GM19397 (cell line): ENCODE results near the gene POLE2.
"Not testable (repeated sequence)": the region's sequence is repeated elsewhere in the genome, so short reads cannot be mapped to it uniquely, and the experiment has no call there.

Source experiments
- ATAC-seq: cut with Tn5 transposase; IDR thresholded peaks from one replicate; pipeline ENCODE4 v1.9.1; 2021; ENCODE audit warnings: mild to moderate bottlenecking, moderate library complexity; ENCODE audit not compliant: unreplicated experiment

POLE2 gene

DNA sequence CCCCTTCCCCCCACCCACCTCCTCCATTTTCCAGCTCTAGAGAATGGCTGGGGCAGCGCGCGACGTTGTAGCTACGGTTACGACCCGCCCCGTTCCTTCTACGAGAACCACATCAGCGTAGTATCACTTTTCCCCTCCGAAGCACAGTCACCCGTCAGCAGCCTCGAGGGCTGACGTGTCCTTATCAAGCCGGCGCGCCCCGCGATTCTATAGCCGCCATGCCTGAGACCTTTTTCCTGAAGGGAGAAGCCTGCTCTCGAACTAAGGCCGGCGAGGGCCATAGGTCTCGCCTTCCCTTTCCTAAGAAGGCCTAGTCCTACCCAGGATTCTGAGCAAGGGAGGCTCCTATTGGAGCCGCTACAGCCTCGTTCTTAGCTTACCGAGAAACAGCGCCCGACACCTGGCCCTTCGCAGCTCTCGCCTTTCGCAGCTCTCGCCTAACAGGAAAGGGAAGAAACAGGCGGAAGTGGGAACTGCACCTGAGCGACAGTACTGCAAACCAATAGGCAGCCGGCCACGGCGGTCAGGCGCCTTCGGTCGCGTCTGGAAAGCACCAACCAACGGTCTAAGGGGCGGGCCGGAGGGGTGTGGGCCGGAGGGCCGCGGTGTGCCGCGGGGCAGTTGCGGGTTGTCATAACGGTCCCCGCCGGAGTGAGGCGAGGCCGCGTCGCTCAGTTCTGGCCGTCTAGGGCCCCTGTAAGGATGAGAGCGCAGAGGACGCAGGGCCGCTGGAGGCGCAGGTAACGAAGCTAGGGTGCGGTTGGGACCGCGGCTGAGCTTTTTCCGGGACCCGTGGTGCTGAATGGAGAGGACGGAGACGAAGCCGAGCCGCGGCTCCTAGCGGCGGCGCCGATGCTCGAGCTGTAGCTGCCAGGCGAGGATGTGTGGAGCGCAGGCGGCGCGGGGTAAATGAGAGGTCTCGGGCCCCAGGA, 67.6 kb downstream of the POLE2 start, which contains the start of the genes MGAT2 and RPL36AL:
MGAT2 (plus strand) TSS at position 618 of the 932 bp plus-strand sequence. CDS start 470 bp downstream, outside the sequence.
RPL36AL (minus strand) TSS at position 445 of the 932 bp plus-strand sequence. CDS start 1,522 bp downstream, outside the sequence.
- ATAC-seq: peak; percentile 97

DNA sequence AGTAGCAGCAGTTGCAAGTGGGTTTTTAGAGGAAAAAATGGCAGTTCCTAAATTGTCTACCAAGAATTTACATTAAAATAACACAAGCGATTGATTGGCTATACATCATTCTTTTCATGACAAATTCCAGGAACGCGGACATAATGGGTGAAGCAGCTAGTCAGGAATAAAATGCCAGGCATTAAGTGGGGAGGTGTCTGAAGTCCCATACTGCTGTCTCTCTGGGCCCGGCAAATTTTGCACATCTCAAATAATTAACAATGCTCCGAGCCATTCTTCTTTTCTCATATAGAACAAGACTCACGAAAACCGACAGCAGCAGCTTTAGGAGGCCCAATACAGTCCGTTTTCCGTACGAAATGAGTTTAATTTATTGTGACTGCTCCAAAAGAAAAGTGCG, 68.3 kb downstream of the POLE2 start:
- no peak for ATAC-seq

DNA sequence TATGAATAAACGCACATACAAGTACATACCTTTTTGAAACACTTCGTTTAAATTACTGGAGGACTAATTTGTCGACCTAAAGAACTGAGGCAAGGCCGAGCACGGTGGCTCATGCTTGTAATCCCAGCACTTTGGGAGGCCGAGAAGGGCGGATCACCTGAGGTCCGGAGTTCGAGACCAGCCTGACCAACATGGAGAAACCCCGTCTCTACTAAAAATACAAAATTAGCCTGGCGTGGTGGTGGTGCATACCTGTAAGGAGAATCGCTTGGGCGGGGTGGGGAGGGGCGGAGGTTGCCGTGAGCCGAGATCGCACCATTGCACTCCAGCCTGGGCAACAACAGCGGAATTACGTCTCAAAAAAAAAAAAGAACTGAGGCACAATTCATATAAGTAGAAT, 68.7 kb downstream of the POLE2 start:
- ATAC-seq: not testable (repeated sequence)

DNA sequence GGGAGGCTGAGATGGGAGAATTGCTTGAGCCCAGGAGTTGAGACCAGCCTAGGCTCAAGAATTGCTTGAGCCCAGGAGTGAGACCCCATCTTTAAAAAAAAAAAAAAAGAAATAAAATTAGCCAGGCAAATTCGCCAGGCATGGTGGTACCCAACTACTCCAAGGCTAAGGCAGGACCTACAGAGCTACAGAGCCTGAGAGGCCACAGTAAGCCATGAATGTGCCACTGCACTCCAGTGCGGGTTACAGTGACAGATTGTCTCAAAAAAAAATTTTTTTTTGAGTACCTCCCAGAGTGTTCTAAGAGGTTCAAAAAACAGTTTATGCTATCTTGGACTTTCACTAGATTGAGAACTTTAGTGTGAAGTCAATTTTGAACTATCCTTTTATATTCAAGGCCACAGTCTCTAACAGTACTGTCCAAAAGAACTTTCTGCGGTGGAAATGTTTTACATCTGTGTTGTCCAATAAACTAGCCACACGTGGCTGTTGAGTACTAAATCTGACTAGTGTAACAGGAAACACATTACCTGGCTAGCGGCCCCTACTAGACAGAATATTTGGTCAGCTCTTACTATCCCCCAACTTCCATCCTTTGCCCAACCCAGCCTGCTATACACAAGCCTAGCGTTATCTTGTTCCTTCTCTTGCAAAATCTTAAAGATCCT, 70.0 kb downstream of the POLE2 start:
- no peak for ATAC-seq

DNA sequence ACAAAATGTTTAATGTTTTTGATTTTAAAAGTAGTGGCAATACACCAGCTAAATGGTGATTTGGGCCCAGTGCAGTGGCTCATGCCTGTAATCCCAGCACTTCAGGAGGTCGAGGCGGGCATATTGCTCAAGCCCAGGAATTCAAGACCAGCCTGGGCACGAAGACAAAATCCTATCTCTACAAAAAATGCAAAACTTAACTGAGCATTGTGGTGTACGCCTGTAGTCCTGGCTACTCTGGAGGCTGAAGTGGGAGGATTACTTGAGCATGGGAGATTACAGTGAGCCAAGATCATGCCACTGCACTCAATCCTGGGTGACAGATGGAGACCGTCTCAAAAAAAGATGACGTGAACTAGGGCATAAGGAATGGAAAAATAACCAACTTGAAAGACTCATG, 72.2 kb downstream of the POLE2 start:
- ATAC-seq: no peak

DNA sequence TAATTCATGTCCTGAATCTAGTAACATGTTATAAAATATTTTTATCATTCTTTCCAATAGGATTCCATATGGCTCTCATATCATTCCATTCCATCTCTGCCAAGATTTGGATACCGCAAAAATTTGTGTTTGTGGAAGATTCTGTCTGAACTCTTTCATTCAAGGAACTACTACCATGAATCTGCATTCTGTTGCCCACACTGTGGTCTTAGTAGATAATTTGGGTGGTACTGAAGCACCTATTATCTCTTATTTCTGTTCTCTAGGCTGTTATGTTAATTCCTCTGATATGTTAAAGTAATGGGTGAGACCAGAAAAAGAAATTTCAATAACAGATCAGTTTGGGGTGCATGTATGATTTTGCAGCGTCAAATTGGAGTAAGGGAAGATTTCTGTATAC, 73.8 kb downstream of the POLE2 start:
- ATAC-seq: no peak

DNA sequence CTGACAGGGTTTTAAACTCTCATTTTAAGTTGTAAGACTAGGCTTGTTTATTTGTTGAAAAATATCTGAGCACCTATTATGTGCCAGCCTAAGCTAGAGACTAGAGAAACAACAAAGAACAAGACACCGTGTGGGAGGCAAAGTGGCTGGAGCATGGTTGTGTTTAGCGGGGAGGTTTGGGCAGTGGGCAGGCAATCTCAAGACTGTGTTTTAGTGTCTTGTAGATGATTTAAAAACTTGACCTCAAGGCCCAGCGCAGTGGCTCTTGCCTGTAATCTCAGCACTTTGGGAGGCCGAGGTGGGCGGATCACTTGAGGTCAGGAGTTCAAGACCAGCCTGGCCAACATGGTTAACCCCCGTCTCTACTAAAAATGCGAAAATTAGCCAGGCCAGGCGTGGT, 75.3 kb downstream of the POLE2 start:
- no peak for ATAC-seq

DNA sequence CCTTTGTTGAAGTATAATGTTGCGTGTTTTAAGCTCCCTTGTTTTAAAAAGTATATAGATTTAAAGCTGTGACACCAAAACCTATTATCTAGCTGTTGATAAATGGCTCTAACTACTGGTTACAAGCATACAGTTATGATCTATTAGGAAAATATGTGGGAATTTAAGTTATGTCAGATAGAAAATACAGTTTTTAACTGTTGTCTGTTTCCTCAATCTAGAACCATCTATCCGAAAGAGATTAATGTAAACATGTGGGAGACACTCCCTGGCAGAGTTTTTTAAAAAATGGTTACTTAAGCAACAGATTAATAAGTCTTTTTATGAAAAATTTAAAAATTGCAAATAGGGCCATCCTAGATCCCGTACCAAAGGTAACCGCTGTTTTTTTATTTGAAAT, 75.8 kb downstream of the POLE2 start:
- no peak for ATAC-seq

DNA sequence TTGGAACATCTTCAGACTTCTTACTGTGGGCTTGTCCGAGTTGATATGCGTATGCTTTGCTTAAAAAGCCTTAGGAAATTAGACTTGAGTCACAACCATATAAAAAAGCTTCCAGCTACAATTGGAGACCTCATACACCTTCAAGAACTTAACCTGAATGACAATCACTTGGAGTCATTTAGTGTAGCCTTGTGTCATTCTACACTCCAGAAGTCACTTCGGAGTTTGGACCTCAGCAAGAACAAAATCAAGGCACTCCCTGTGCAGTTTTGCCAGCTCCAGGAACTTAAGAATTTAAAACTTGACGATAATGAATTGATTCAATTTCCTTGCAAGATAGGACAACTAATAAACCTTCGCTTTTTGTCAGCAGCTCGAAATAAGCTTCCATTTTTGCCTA, 80.4 kb downstream of the POLE2 start:
- no peak for ATAC-seq

DNA sequence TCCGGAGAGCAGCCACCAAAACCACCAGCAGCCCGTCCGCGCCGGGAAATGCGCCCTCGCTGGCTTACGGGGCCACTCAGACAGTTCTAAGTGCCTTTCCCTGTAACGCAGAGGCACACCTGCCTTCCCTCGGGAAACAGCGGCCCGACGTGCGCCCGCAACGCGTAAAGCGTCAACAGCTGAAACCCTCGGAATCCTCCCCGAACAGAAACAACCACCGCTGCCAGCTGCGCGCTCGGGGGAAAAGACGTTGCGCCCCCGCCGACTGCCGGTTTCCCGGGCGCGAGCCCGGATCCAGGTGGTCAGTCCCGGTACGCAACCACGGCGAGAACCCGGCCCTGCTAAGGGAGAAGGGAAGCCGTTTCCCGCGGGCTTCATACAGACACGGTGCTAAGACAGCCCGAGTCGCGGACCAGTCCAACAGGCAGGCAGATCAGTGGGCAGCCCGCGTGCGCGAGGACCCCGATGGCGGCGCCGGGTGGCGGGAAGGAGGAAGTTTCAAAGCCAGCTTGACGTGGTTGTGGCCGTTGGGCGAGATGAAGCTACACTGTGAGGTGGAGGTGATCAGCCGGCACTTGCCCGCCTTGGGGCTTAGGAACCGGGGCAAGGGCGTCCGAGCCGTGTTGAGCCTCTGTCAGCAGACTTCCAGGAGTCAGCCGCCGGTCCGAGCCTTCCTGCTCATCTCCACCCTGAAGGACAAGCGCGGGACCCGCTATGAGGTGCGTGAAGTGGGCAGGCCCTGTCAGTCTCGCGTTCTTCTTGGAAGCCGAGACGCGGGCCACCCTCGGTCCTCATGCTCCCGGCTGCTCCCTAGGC, 89.3 kb downstream of the POLE2 start, which contains the start of gene LRR1:
LRR1 (plus strand) TSS at position 456 of the 816 bp plus-strand sequence; CDS start at position 537, 81 bp downstream.
- peak; percentile 66 for ATAC-seq

DNA sequence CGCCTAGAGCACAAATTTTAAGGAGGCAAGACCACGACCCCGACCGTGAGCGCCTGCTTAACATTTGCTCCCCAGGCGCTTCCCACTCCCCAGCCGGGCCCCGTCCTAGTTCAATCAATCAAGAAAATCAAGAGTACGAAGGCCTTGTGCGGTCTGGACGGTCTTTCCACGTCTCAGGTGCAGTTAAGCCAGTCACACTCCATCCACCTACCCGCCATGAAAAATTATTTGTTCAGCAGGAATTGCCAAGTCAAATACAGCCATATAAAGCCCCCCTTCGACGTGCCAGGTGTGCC, 89.9 kb downstream of the POLE2 start:
- no peak for ATAC-seq

DNA sequence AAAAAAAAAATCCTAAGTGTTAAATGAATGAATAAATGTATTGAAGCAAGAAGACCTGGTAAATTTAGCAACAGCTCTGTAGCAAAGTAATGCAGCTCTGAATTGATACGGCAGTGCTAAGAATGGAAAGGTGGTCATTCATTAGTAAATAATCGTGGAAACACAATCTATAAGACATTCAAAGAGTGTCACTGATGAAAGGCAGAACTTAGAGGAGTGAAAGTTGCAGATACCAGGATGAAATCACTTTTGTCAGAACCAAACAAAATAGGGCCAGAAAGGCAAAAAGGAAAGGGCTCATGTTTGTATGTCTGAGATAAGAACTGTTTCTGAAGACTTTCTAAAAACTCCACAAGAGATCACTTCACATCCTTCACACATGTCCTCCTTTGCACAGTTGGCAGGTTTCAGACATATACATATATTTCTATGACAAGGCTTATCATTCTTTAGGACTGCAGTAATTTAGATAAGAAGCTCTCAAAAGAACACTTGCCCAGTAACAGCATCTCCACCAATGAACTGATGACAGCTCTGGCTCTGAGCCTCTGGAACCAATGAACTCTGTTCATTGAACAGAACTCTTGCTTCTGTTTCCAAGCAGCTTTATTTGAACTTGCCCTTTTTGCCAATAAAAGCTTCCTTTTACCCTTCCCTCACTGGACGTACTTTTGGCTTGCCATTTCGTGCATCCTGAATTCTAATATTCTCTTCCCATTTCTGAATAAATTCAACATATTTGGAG, 93.5 kb downstream of the POLE2 start:
- no peak for ATAC-seq
